ENCODE results near the gene GARIN5A. TPM values are rescaled to one million over a fixed set of nuclear protein-coding genes. Genes with fewer than 3 reads are reported as not detected.

Gene GARIN5A
- polyA plus RNA-seq, 3 donors = 7.9 to 10.7 (median 10.0) TPM

GRCh38 chr19:50492303-50493052 lies 15.8 kb upstream of the GARIN5A start:
- no peak for DNase-seq

GRCh38 chr19:50490991-50491472 lies 14.4 kb upstream of the GARIN5A start:
- no peak for DNase-seq

GRCh38 chr19:50490411-50490811 lies 13.8 kb upstream of the GARIN5A start:
- DNase-seq = no peak

GRCh38 chr19:50489461-50490011 lies 12.9 kb upstream of the GARIN5A start:
- no peak for DNase-seq

GRCh38 chr19:50488389-50489194 lies 11.9 kb upstream of the GARIN5A start:
- no peak for DNase-seq

- DNase-seq = no peak
These were observed 10.3 kb upstream of the GARIN5A start for GRCh38 chr19:50486823-50487515.

- DNase-seq = no peak
These were observed 8.8 kb upstream of the GARIN5A start for GRCh38 chr19:50485284-50485955.

GRCh38 chr19:50482916-50483315 lies 6.3 kb upstream of the GARIN5A start:
- DNase-seq = no peak

GRCh38 chr19:50482271-50482855 lies 5.7 kb upstream of the GARIN5A start:
- no peak for DNase-seq

- no peak for DNase-seq
These were observed 4.9 kb upstream of the GARIN5A start for GRCh38 chr19:50481351-50482149.

GRCh38 chr19:50480281-50481111 lies 3.8 kb upstream of the GARIN5A start:
- DNase-seq = no peak

- no peak for DNase-seq
These were observed 3.2 kb upstream of the GARIN5A start for GRCh38 chr19:50479761-50480251.

- DNase-seq = no peak
These were observed 2.5 kb upstream of the GARIN5A start for GRCh38 chr19:50478901-50479715.

GRCh38 chr19:50477751-50478515 lies 1.3 kb upstream of the GARIN5A start:
- no peak for DNase-seq

- DNase-seq = no peak
These were observed 225 bp upstream of the GARIN5A start for GRCh38 chr19:50476907-50477238.

GRCh38 chr19:50475736-50476223 lies 868 bp downstream of the GARIN5A start:
- no peak for DNase-seq

- DNase-seq = no peak
These were observed 1.5 kb downstream of the GARIN5A start for GRCh38 chr19:50475101-50475568.
